ENCODE data around the gene LINS1. TPM values are rescaled to one million over a fixed set of nuclear protein-coding genes. Genes with fewer than 3 reads are reported as not detected.
A peak's percentile ranks its signal among the peaks of the same experiment; 100 is the strongest.

The LINS1 gene
- polyA plus RNA-seq, 6 donors from 2014 or later, result 10.2 to 25.3 (median 17.2) TPM

- no peak overlapping the region for H3K4me3 Mint-ChIP-seq
- peaks cover 0 to 5% of the 10 kb centered on the region in 2 donors for H3K36me3 Mint-ChIP-seq
- peaks cover 11 to 14% (median 13%) of the 10 kb centered on the region in 3 donors for H3K4me1 Mint-ChIP-seq
- no peak for ATAC-seq (ENCODE audit: low read depth in 2 of 2)
- H3K9me3 Mint-ChIP-seq, result no peaks in the 10 kb centered on the region
- no peak for DNase-seq
- H3K27ac Mint-ChIP-seq, result no peak overlapping the region
- H3K27me3 Mint-ChIP-seq, result no peaks in the 10 kb centered on the region
Observed at GRCh38 chr15:100623301-100623700, 21.3 kb upstream of the LINS1 start.

- H3K27ac Mint-ChIP-seq, result no peak overlapping the region
- no peak overlapping the region for H3K4me3 Mint-ChIP-seq
- DNase-seq, result no peak
- ATAC-seq (ENCODE audit: low read depth in 2 of 2), result no peak
- no peaks in the 10 kb centered on the region for H3K9me3 Mint-ChIP-seq
- H3K27me3 Mint-ChIP-seq, result no peaks in the 10 kb centered on the region
- H3K36me3 Mint-ChIP-seq, result peaks cover 11 to 39% of the 10 kb centered on the region in 2 donors
- peaks cover 10 to 22% (median 14%) of the 10 kb centered on the region in 3 donors for H3K4me1 Mint-ChIP-seq
Observed at GRCh38 chr15:100616700-100617099, 14.7 kb upstream of the LINS1 start.

GRCh38 chr15:100615801-100616200 is 13.8 kb upstream of the LINS1 start:
- no peak overlapping the region for H3K4me3 Mint-ChIP-seq
- DNase-seq, result no peak
- ATAC-seq (ENCODE audit: low read depth in 2 of 2), result no peak
- peaks cover 10 to 22% (median 14%) of the 10 kb centered on the region in 3 donors for H3K4me1 Mint-ChIP-seq
- no peak overlapping the region for H3K27ac Mint-ChIP-seq
- no peaks in the 10 kb centered on the region for H3K9me3 Mint-ChIP-seq
- peaks cover 11 to 36% of the 10 kb centered on the region in 2 donors for H3K36me3 Mint-ChIP-seq
- no peaks in the 10 kb centered on the region for H3K27me3 Mint-ChIP-seq

GRCh38 chr15:100614918-100615317 is 12.9 kb upstream of the LINS1 start:
- H3K27me3 Mint-ChIP-seq, result no peaks in the 10 kb centered on the region
- H3K9me3 Mint-ChIP-seq, result no peaks in the 10 kb centered on the region
- no peak overlapping the region for H3K4me3 Mint-ChIP-seq
- H3K36me3 Mint-ChIP-seq, result peaks cover 11 to 36% of the 10 kb centered on the region in 2 donors
- no peak for DNase-seq
- no peak for ATAC-seq (ENCODE audit: low read depth in 2 of 2)
- H3K27ac Mint-ChIP-seq, result peak overlapping the region in 1 of 6 donors; percentile 47
- H3K4me1 Mint-ChIP-seq, result peaks cover 10 to 22% (median 14%) of the 10 kb centered on the region in 3 donors

- ATAC-seq (ENCODE audit: low read depth in 2 of 2), result no peak
- peaks cover 11 to 36% of the 10 kb centered on the region in 2 donors for H3K36me3 Mint-ChIP-seq
Observed at GRCh38 chr15:100614336-100614735, 12.4 kb upstream of the LINS1 start.

GRCh38 chr15:100613208-100613607 is 11.2 kb upstream of the LINS1 start:
- Mint-ChIP-seq H3K9me3 (no peaks in the 10 kb centered on the region), H3K36me3 (peaks cover 11 to 36% of the 10 kb centered on the region in 2 donors), H3K4me3 (no peak overlapping the region), H3K27ac (no peak overlapping the region), H3K27me3 (no peaks in the 10 kb centered on the region), H3K4me1 (peaks cover 3 to 11% (median 9%) of the 10 kb centered on the region in 3 donors)
- DNase-seq (no peak), ATAC-seq (ENCODE audit: low read depth in 2 of 2) (no peak)

More at GRCh38 chr15:100614336-100614735, 12.4 kb upstream of the LINS1 start:
- Mint-ChIP-seq H3K9me3 (no peaks in the 10 kb centered on the region), H3K27ac (no peak overlapping the region), H3K4me1 (peaks cover 6 to 18% (median 12%) of the 10 kb centered on the region in 3 donors), H3K27me3 (no peaks in the 10 kb centered on the region), H3K4me3 (no peak overlapping the region)
- DNase-seq, result no peak

- Mint-ChIP-seq H3K27me3 (no peaks in the 10 kb centered on the region), H3K4me3 (no peak overlapping the region), H3K27ac (no peak overlapping the region), H3K4me1 (peaks cover 7 to 13% (median 11%) of the 10 kb centered on the region in 3 donors), H3K36me3 (peaks cover 9 to 36% of the 10 kb centered on the region in 2 donors), H3K9me3 (no peaks in the 10 kb centered on the region)
- DNase-seq (no peak), ATAC-seq (ENCODE audit: low read depth in 2 of 2) (no peak)
Observed at GRCh38 chr15:100612539-100612938, 10.6 kb upstream of the LINS1 start.

- Mint-ChIP-seq H3K27me3 (no peaks in the 10 kb centered on the region), H3K9me3 (no peaks in the 10 kb centered on the region), H3K4me1 (peaks cover 21 to 36% (median 35%) of the 10 kb centered on the region in 3 donors), H3K36me3 (peaks cover 0 to 5% of the 10 kb centered on the region in 2 donors), H3K4me3 (no peak overlapping the region), H3K27ac (peak overlapping the region in 4 of 6 donors; percentile 69 to 97 (median 97))
- ATAC-seq (ENCODE audit: low read depth in 2 of 2) (peak; percentile 8 to 22), DNase-seq (no peak)
Observed at GRCh38 chr15:100602823-100603393, 924 bp upstream of the LINS1 start.

GRCh38 chr15:100601617-100602063 is 344 bp downstream of the LINS1 start:
- Mint-ChIP-seq H3K4me3 (no peak overlapping the region), H3K27me3 (no peaks in the 10 kb centered on the region), H3K36me3 (no peaks in the 10 kb centered on the region), H3K9me3 (no peaks in the 10 kb centered on the region), H3K4me1 (peaks cover 22 to 40% (median 34%) of the 10 kb centered on the region in 3 donors), H3K27ac (no peak overlapping the region)
- DNase-seq, result no peak
- ATAC-seq (ENCODE audit: low read depth in 2 of 2), result peak; percentile 10 to 11

- Mint-ChIP-seq H3K36me3 (no peaks in the 10 kb centered on the region), H3K4me1 (peaks cover 22 to 41% (median 33%) of the 10 kb centered on the region in 3 donors), H3K9me3 (no peaks in the 10 kb centered on the region), H3K27ac (no peak overlapping the region), H3K27me3 (no peaks in the 10 kb centered on the region), H3K4me3 (no peak overlapping the region)
- ATAC-seq (ENCODE audit: low read depth in 2 of 2) (no peak), DNase-seq (peak; percentile 14)
Observed at GRCh38 chr15:100601163-100601562, 821 bp downstream of the LINS1 start.

- H3K27me3 Mint-ChIP-seq, result no peaks in the 10 kb centered on the region
- no peaks in the 10 kb centered on the region for H3K9me3 Mint-ChIP-seq
- peaks cover 15 to 31% (median 17%) of the 10 kb centered on the region in 3 donors for H3K4me1 Mint-ChIP-seq
- ATAC-seq (ENCODE audit: low read depth in 2 of 2), result no peak
- no peak overlapping the region for H3K27ac Mint-ChIP-seq
- H3K36me3 Mint-ChIP-seq, result no peaks in the 10 kb centered on the region
- H3K4me3 Mint-ChIP-seq, result no peak overlapping the region
- no peak for DNase-seq
Observed at GRCh38 chr15:100598655-100599054, 3.3 kb downstream of the LINS1 start.

GRCh38 chr15:100597862-100598261 is 4.1 kb downstream of the LINS1 start:
- Mint-ChIP-seq H3K9me3 (no peaks in the 10 kb centered on the region), H3K27ac (peak overlapping the region in 2 of 6 donors; percentile 7 to 57), H3K36me3 (no peaks in the 10 kb centered on the region), H3K27me3 (no peaks in the 10 kb centered on the region), H3K4me1 (peaks cover 7 to 23% (median 9%) of the 10 kb centered on the region in 3 donors), H3K4me3 (peak overlapping the region in 1 of 8 donors; percentile 16)
- DNase-seq (no peak), ATAC-seq (ENCODE audit: low read depth in 2 of 2) (no peak)

GRCh38 chr15:100596792-100597191 is 5.2 kb downstream of the LINS1 start:
- DNase-seq, result no peak
- ATAC-seq (ENCODE audit: low read depth in 2 of 2), result no peak
- H3K4me1 Mint-ChIP-seq, result peaks cover 10 to 23% (median 12%) of the 10 kb centered on the region in 3 donors
- no peaks in the 10 kb centered on the region for H3K27me3 Mint-ChIP-seq
- H3K36me3 Mint-ChIP-seq, result no peaks in the 10 kb centered on the region
- H3K27ac Mint-ChIP-seq, result peak overlapping the region in 2 of 6 donors; percentile 50 to 84
- H3K4me3 Mint-ChIP-seq, result peak overlapping the region in 2 of 8 donors; percentile 4 to 44
- no peaks in the 10 kb centered on the region for H3K9me3 Mint-ChIP-seq

- H3K27me3 Mint-ChIP-seq, result no peaks in the 10 kb centered on the region
- H3K36me3 Mint-ChIP-seq, result no peaks in the 10 kb centered on the region
- no peak overlapping the region for H3K4me3 Mint-ChIP-seq
- peak overlapping the region in 1 of 6 donors; percentile 49 for H3K27ac Mint-ChIP-seq
- H3K4me1 Mint-ChIP-seq, result peaks cover 12 to 23% (median 15%) of the 10 kb centered on the region in 3 donors
- ATAC-seq (ENCODE audit: low read depth in 2 of 2) (no peak), DNase-seq (no peak)
- no peaks in the 10 kb centered on the region for H3K9me3 Mint-ChIP-seq
Observed at GRCh38 chr15:100595964-100596363, 6.0 kb downstream of the LINS1 start.
